ENCODE results near the gene SLC46A3. TPM values are rescaled to one million over a fixed set of nuclear protein-coding genes. Genes with fewer than 3 reads are reported as not detected.

The SLC46A3 gene
- total RNA-seq, 2 donors from 2014 or later = 15.0 to 17.6 TPM

- no peak for DNase-seq
- no peak for ATAC-seq
- intact Hi-C loops (cut with DNase I) = no loop called here
Measured at GRCh38 chr13:28650284-28650683, 68.5 kb downstream of the SLC46A3 start.

Other genes with a start within 250 kb of the SLC46A3 start
- 10 to 100 TPM; 38.7 to 49.5 TPM for gene FLT1, start 223.8 kb downstream of the SLC46A3 start, total RNA-seq
- 100 to 1,000 TPM in 1 of 2 donors, 10 to 100 TPM in 1; 86.1 to 103 TPM for gene POMP, start 59.8 kb downstream of the SLC46A3 start, total RNA-seq
- 10 to 100 TPM; 22.8 to 52.4 TPM for gene MTUS2, start 101.4 kb upstream of the SLC46A3 start, total RNA-seq

Measured in left cardiac atrium (tissue), 4 donors.